Mesothelial cell of epicardium (in vitro differentiated cells): Measurements from ENCODE around the gene CLIP4. TPM values are rescaled to one million over a fixed set of nuclear protein-coding genes. Genes with fewer than 3 reads are reported as not detected.

Source experiments
- DNase-seq, 2 experiments: peaks; one replicate each; pipeline ENCODE4 v3.0.0; 2021; ENCODE audit warnings: low spot score in 2 of 2; ENCODE audit not compliant: unreplicated experiment in 2 of 2
- H3K27ac Mint-ChIP-seq: 2 replicates; pipeline ENCODE4 v1.8.0; 2021; ENCODE audit warnings: mixed read lengths
- H3K27me3 Mint-ChIP-seq: 2 replicates; pipeline ENCODE4 v1.8.0; 2021; ENCODE audit warnings: low read depth, mixed read lengths
- H3K36me3 Mint-ChIP-seq: 2 replicates; pipeline ENCODE4 v1.8.0; 2021; ENCODE audit warnings: mixed read lengths
- H3K4me1 Mint-ChIP-seq: 2 replicates; pipeline ENCODE4 v1.8.0; 2021; ENCODE audit warnings: mixed read lengths
- H3K4me3 Mint-ChIP-seq: 2 replicates; pipeline ENCODE4 v1.8.0; 2021; ENCODE audit warnings: mild to moderate bottlenecking, moderate library complexity, mixed read lengths
- H3K9me3 Mint-ChIP-seq: 2 replicates; pipeline ENCODE4 v1.8.0; 2021; ENCODE audit warnings: mixed read lengths
- total RNA-seq: library from RNA; stranded (reverse); gene quantifications from 3 replicates; pipeline ENCODE4 v1.2.1, GENCODE V29; 2021
- TF ChIP-seq, protein P1 (sequence below): fragments of 200-600 bp; sonication (generic); IDR thresholded peaks from one replicate; pipeline ENCODE4 v1.5.0; 2021; ENCODE audit warnings: antibody characterized with exemption; ENCODE audit not compliant: unreplicated experiment

CLIP4 gene
- total RNA-seq, 1 donor from 2014 or later = 31.7 TPM

DNA sequence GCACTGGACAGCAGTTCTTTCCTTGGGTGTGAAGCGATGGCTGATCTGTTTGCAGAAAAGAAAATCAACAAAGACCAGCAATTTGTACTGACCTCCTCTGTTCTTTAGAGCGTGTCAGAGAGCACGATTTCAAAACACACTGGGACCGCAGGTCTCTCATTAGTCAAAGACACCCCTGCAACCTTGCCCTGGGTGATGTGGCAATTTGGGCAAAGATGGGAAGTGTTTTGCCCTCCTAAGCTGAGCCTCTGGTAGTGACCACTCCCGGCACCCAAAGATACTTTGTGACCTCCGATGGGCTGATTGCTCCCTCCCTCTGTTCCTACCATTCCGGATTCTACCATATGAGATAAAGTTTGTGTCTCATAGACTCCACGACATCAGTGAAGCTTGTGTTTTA, 18.2 kb upstream of the CLIP4 start:
- Mint-ChIP-seq H3K9me3 (peaks cover 6% of the 10 kb centered on the region), H3K27me3 (no peaks in the 10 kb centered on the region), H3K36me3 (no peaks in the 10 kb centered on the region), H3K4me1 (no peaks in the 10 kb centered on the region), H3K4me3 (no peak overlapping the region), H3K27ac (no peak overlapping the region)
- no peak for DNase-seq
- TF ChIP-seq, protein P1, sequence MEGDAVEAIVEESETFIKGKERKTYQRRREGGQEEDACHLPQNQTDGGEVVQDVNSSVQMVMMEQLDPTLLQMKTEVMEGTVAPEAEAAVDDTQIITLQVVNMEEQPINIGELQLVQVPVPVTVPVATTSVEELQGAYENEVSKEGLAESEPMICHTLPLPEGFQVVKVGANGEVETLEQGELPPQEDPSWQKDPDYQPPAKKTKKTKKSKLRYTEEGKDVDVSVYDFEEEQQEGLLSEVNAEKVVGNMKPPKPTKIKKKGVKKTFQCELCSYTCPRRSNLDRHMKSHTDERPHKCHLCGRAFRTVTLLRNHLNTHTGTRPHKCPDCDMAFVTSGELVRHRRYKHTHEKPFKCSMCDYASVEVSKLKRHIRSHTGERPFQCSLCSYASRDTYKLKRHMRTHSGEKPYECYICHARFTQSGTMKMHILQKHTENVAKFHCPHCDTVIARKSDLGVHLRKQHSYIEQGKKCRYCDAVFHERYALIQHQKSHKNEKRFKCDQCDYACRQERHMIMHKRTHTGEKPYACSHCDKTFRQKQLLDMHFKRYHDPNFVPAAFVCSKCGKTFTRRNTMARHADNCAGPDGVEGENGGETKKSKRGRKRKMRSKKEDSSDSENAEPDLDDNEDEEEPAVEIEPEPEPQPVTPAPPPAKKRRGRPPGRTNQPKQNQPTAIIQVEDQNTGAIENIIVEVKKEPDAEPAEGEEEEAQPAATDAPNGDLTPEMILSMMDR = no peak

- Mint-ChIP-seq H3K36me3 (no peaks in the 10 kb centered on the region), H3K9me3 (peaks cover 6% of the 10 kb centered on the region)
Observed at GRCh38 chr2:29097569-29097968, 17.6 kb upstream of the CLIP4 start.

GRCh38 chr2:29100564-29100963, 14.7 kb upstream of the CLIP4 start:
- H3K27me3 Mint-ChIP-seq = no peaks in the 10 kb centered on the region
- no peaks in the 10 kb centered on the region for H3K4me1 Mint-ChIP-seq
- TF ChIP-seq, protein P1 = no peak
- H3K27ac Mint-ChIP-seq = no peak overlapping the region
- H3K9me3 Mint-ChIP-seq = peaks cover 6% of the 10 kb centered on the region
- no peak overlapping the region for H3K4me3 Mint-ChIP-seq
- no peak for DNase-seq
- no peaks in the 10 kb centered on the region for H3K36me3 Mint-ChIP-seq

More at GRCh38 chr2:29097569-29097968, 17.6 kb upstream of the CLIP4 start:
- no peaks in the 10 kb centered on the region for H3K27me3 Mint-ChIP-seq
- DNase-seq = no peak
- H3K4me3 Mint-ChIP-seq = no peak overlapping the region
- H3K4me1 Mint-ChIP-seq = no peaks in the 10 kb centered on the region
- TF ChIP-seq, protein P1 = no peak
- H3K27ac Mint-ChIP-seq = no peak overlapping the region

- no peak overlapping the region for H3K4me3 Mint-ChIP-seq
- no peaks in the 10 kb centered on the region for H3K36me3 Mint-ChIP-seq
- H3K27ac Mint-ChIP-seq = no peak overlapping the region
- H3K9me3 Mint-ChIP-seq = peaks cover 6% of the 10 kb centered on the region
- no peak for DNase-seq
- H3K4me1 Mint-ChIP-seq = no peaks in the 10 kb centered on the region
- H3K27me3 Mint-ChIP-seq = no peaks in the 10 kb centered on the region
- TF ChIP-seq, protein P1 = no peak
Observed at GRCh38 chr2:29104688-29105087, 10.5 kb upstream of the CLIP4 start.

DNA sequence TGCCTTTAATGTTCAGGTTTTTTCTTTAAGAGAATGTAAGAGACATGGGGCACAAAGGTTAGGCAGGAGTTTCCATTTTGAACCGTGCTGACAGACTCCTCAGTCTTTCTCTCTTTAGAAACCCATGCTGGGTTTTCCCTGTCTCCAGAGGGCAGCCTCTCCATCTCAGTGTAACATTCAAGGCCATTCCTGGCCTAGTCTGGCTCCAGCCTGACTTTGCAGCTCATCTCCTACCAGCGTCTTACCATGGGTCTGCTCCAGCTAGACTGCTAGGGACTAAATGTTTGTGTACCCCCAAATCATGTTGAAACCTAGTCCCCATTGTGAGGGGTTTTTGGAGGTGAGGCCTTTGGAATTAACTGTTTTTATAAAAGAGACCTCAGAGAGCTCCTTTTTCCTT, 9.8 kb upstream of the CLIP4 start:
- Mint-ChIP-seq H3K9me3 (peaks cover 5% of the 10 kb centered on the region), H3K27me3 (no peaks in the 10 kb centered on the region), H3K4me3 (no peak overlapping the region), H3K36me3 (no peaks in the 10 kb centered on the region), H3K27ac (no peak overlapping the region), H3K4me1 (no peaks in the 10 kb centered on the region)
- DNase-seq = no peak
- TF ChIP-seq, protein P1 = no peak

DNA sequence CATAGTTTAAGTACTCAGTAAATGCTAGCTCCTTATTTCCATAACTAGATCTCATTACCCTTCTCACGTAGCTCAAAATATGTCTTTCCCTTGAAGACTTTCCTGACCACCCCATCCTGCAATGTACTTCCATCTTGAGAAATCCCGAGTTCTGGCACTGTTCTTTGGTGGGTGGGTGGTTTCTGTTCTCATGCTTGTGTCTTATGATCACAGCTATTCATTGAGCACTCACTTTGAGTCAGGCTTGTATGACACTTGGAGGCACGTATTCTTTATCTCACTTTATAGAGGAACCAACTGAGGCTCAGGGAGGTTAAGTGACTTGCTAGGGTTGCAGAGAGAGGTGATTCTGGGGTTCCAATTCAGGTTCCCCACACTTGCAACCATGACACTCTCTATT, 9.0 kb upstream of the CLIP4 start:
- H3K27me3 Mint-ChIP-seq = no peaks in the 10 kb centered on the region
- no peaks in the 10 kb centered on the region for H3K9me3 Mint-ChIP-seq
- H3K36me3 Mint-ChIP-seq = no peaks in the 10 kb centered on the region
- TF ChIP-seq, protein P1 = no peak
- no peak overlapping the region for H3K27ac Mint-ChIP-seq
- no peaks in the 10 kb centered on the region for H3K4me1 Mint-ChIP-seq
- no peak overlapping the region for H3K4me3 Mint-ChIP-seq
- no peak for DNase-seq
